CD4-positive, alpha-beta T cell (primary cell): Measurements from ENCODE around the gene L3HYPDH. TPM values are rescaled to one million over a fixed set of nuclear protein-coding genes. Genes with fewer than 3 reads are reported as not detected.

Source experiments
- ATAC-seq: fragments of 200-7000 bp; cut with Tn5 transposase; one replicate; pipeline ENCODE4 v1.10.0; 2022; ENCODE audit warnings: mild to moderate bottlenecking; ENCODE audit not compliant: poor library complexity
- CTCF ChIA-PET: fragments of 350-600 bp; sonication (Branson Sonifier 250); formaldehyde crosslinking; loops from one replicate; lab custom pipeline; 2021; ENCODE audit warnings: antibody characterized with exemption, inconsistent platforms; lab: Charles Lee
- POLR2A ChIA-PET: fragments of 350-600 bp; sonication (Branson Sonifier 250); formaldehyde crosslinking; loops from one replicate; lab custom pipeline; 2021; ENCODE audit warnings: antibody characterized with exemption, inconsistent platforms; lab: Charles Lee
- DNase-seq, 14 experiments: peaks; one replicate each; pipeline ENCODE4 v3.0.0-alpha.2; 2013 to 2020; ENCODE audit warnings: mixed read lengths in 2 of 14
- H3K27ac ChIP-seq, 2 donors: one replicate each; pipeline versions ENCODE4 v1.5.1 to v1.7.0; 2013; ENCODE audit warnings: low read length in 2 of 2, low read depth in 1 of 2, mild to moderate bottlenecking in 1 of 2
- H3K27me3 ChIP-seq, 2 experiments: 1 replicate in 1 of 2; 2 replicates in 1 of 2; pipeline versions ENCODE4 v1.6.1 to v1.7.0; 2013; ENCODE audit warnings: low read length in 2 of 2, control low read depth in 1 of 2, mild to moderate bottlenecking in 1 of 2, moderate library complexity in 1 of 2; ENCODE audit not compliant: insufficient read depth in 2 of 2, control insufficient read depth in 1 of 2
- H3K36me3 ChIP-seq: one replicate; pipeline ENCODE4 v1.6.1; 2013; ENCODE audit warnings: low read length, control low read depth; ENCODE audit not compliant: insufficient read depth
- H3K4me1 ChIP-seq: one replicate; pipeline ENCODE4 v1.6.1; 2013; ENCODE audit warnings: low read length, control low read depth; ENCODE audit not compliant: insufficient read depth
- H3K4me3 ChIP-seq: one replicate; pipeline ENCODE4 v1.5.1; 2013; ENCODE audit warnings: mild to moderate bottlenecking, low read length, moderate library complexity
- H3K9me3 ChIP-seq, 2 experiments: 1 replicate in 1 of 2; 2 replicates in 1 of 2; pipeline versions ENCODE4 v1.6.1 to v1.7.0; 2013; ENCODE audit warnings: low read length in 2 of 2, mild to moderate bottlenecking in 2 of 2, control low read depth in 1 of 2, moderate library complexity in 1 of 2; ENCODE audit not compliant: control insufficient read depth in 1 of 2, insufficient read depth in 1 of 2
- H3K27ac Mint-ChIP-seq: one replicate; pipeline ENCODE4 v1.8.0; 2020; ENCODE audit warnings: mixed read lengths
- H3K27me3 Mint-ChIP-seq: one replicate; pipeline ENCODE4 v1.8.0; 2021; ENCODE audit warnings: mixed read lengths
- H3K36me3 Mint-ChIP-seq: one replicate; pipeline ENCODE4 v1.8.0; 2021; ENCODE audit warnings: low read depth, mixed read lengths
- H3K4me1 Mint-ChIP-seq: one replicate; pipeline ENCODE4 v1.8.0; 2021; ENCODE audit warnings: low read depth, mixed read lengths
- H3K4me3 Mint-ChIP-seq: one replicate; pipeline ENCODE4 v1.8.0; 2020; ENCODE audit warnings: mild to moderate bottlenecking, mixed read lengths
- H3K9me3 Mint-ChIP-seq: one replicate; pipeline ENCODE4 v1.8.0; 2020; ENCODE audit warnings: mixed read lengths
- CTCF ChIP-seq: fragments of 200-600 bp; IDR thresholded peaks from one replicate; pipeline ENCODE4 v1.8.0; 2022; ENCODE audit warnings: antibody characterized with exemption, mild to moderate bottlenecking
- intact Hi-C, 2 experiments: fragments of 100-400 bp; cut with DNase I in 1 of 2; cut with micrococcal nuclease in 1 of 2; formaldehyde crosslinking; loops; one replicate each; pipeline versions ENCODE4 v1.15.1 to v1.9.0; 2023 to 2025; cut with DNase I, micrococcal nuclease
- total RNA-seq, 174 experiments: library from RNA in 2 of 174; stranded (reverse) in 2 of 174; gene quantifications; one replicate each; pipeline ENCODE4 v1.2.3 and lab custom pipeline; 2021 to 2026

L3HYPDH gene
- total RNA-seq, 2 experiments from 2014 or later: 10.6 to 11.1 TPM

DNA sequence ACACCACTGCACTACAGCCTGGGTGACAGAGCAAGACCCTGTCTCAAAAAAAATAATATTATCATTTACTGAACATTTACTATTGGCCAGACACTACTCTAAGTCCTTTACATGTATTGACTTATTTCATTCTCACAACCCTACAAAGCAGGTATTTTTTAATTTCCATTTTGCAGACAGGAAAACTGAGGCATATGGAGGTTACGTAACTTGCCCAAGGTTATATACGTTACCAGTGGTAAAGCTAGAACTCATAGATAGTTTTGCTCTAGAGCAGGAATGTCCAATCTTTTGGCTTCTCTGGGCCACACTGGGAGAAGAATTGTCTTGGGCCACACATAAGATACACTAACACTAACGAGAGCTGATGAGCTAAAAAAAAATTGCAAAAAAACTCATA, 5.7 kb downstream of the L3HYPDH start:
- H3K27ac Mint-ChIP-seq: no peak overlapping the region

GRCh38 chr14:59475709-59476108, 8.5 kb downstream of the L3HYPDH start:
- H3K4me1 Mint-ChIP-seq: peaks cover 9% of the 10 kb centered on the region
- no peak for DNase-seq
- no peaks in the 10 kb centered on the region for H3K9me3 ChIP-seq
- H3K27me3 Mint-ChIP-seq: no peaks in the 10 kb centered on the region
- no peak overlapping the region for H3K4me3 ChIP-seq
- H3K27ac Mint-ChIP-seq: no peak overlapping the region
- intact Hi-C loops: no loop called here
- no peak overlapping the region for H3K4me3 Mint-ChIP-seq
- H3K36me3 Mint-ChIP-seq: peaks cover 42% of the 10 kb centered on the region
- peaks cover under 1% of the 10 kb centered on the region for H3K4me1 ChIP-seq
- H3K36me3 ChIP-seq: peaks cover 26% of the 10 kb centered on the region
- H3K27me3 ChIP-seq: no peaks in the 10 kb centered on the region
- ChIA-PET POLR2A (no interaction called here), CTCF (no interaction called here)
- no peaks in the 10 kb centered on the region for H3K9me3 Mint-ChIP-seq
- H3K27ac ChIP-seq: no peak overlapping the region
- TF ChIP-seq CTCF: no peak
- ATAC-seq: no peak

More for the DNA sequence above, 5.7 kb downstream of the L3HYPDH start:
- no peaks in the 10 kb centered on the region for H3K27me3 Mint-ChIP-seq
- TF ChIP-seq CTCF: no peak
- intact Hi-C loops: no loop called here
- peaks cover 43% of the 10 kb centered on the region for H3K36me3 Mint-ChIP-seq
- H3K27me3 ChIP-seq: no peaks in the 10 kb centered on the region
- no peak overlapping the region for H3K27ac ChIP-seq
- ATAC-seq (no peak), DNase-seq (no peak)
- no peaks in the 10 kb centered on the region for H3K9me3 ChIP-seq
- POLR2A ChIA-PET: no interaction called here
- H3K4me1 ChIP-seq: peaks cover 21% of the 10 kb centered on the region
- H3K4me3 ChIP-seq: no peak overlapping the region
- CTCF ChIA-PET: no interaction called here
- H3K36me3 ChIP-seq: peaks cover 21% of the 10 kb centered on the region
- no peak overlapping the region for H3K4me3 Mint-ChIP-seq
- no peaks in the 10 kb centered on the region for H3K9me3 Mint-ChIP-seq
- H3K4me1 Mint-ChIP-seq: peaks cover 37% of the 10 kb centered on the region

DNA sequence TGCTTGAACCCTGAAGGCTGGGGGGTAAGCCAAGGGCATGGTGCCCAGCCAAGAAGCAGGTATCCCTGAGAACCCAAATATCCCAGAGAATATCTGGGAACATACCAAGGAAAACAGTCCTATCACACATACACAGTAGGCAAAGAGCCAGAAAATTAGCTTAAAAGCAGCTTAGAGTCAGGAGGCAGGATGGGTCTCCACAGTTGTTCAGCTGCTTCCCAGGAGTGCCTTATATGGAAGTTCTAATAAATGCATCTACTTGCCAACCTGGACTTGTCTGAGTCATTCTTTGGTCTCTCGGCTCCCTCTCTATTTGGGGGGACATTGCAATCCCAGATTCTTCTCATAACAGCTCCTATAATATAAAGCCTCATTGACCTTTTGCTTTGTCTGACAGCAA, 10.0 kb downstream of the L3HYPDH start:
- Mint-ChIP-seq H3K36me3 (peaks cover 42% of the 10 kb centered on the region), H3K27ac (no peak overlapping the region), H3K4me3 (no peak overlapping the region), H3K27me3 (no peaks in the 10 kb centered on the region), H3K4me1 (no peaks in the 10 kb centered on the region), H3K9me3 (no peaks in the 10 kb centered on the region)
- POLR2A ChIA-PET: interaction anchor here (3.0 kb wide), 1 partner anchor 10 kb away, joined by 9 read pairs; the partner anchor contains the start of genes JKAMP and L3HYPDH
- ATAC-seq: no peak
- no peak for DNase-seq
- CTCF ChIA-PET: interaction anchor here (0.9 kb wide), 1 partner anchor 102 kb away, joined by 3 read pairs; the partner anchor contains the start of gene CCDC175
- intact Hi-C loops: no loop called here
- no peak overlapping the region for H3K4me3 ChIP-seq
- no peak for TF ChIP-seq CTCF
- H3K4me1 ChIP-seq: no peaks in the 10 kb centered on the region
- no peaks in the 10 kb centered on the region for H3K9me3 ChIP-seq
- peaks cover 26% of the 10 kb centered on the region for H3K36me3 ChIP-seq
- no peaks in the 10 kb centered on the region for H3K27me3 ChIP-seq
- H3K27ac ChIP-seq: no peak overlapping the region
